C1 segment of cervical spinal cord (tissue), 14 donors: ENCODE measurements around the gene PYGM.
A peak's percentile ranks its signal among the peaks of the same experiment; 100 is the strongest.

Source experiments
- DNase-seq, 14 donors: peaks; one replicate each; lab custom pipeline; 2025; lab: John Stamatoyannopoulos, UW

The PYGM gene

DNA sequence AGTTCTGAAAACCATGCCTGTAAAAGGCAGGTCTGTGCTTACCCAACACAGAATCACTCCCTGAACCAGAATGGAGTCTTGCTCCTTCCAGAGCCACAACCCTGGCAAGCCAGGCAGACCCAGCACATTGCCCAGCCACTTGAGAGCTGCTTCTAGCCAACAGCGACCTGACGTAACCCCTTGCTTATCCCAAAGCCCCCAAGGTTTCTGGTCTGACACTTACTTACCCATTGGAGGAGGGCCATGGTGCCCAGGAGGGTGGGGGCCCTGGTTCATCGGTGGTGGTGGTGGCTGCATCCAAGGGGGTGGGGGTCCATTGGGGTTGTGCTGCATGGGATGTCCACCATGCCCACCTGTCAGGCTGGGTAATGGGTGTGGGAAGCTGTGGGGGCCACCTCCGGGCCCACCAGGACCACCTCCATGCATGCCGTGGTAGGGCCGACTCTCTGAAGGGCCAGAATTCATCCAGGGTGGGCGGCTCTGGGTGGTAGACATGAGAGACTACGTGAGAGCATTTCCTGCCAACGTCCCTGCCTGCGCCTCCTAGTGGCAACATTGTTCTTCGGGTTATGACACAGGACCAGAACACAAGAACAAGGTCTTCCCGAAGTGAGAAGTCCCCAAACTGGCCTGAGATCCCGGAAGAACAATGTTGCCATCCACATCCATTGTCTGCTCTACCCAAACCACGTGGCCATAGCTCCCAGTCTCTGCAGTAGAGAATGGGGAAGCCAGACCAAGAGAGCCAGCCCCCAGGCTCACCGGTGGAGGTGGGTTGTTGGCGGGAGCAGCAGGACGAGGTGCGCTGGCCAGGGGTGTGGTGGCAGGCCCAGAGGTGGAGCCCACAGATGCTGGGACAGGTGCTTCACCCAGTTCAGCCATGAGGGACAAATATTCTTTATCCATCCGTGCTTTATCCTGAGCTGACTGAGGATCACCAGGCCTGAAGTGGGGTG lies 7.8 kb upstream of the PYGM start:
- DNase-seq: peak in 3 of 14 donors; percentile 6 to 47 (median 14)

DNA sequence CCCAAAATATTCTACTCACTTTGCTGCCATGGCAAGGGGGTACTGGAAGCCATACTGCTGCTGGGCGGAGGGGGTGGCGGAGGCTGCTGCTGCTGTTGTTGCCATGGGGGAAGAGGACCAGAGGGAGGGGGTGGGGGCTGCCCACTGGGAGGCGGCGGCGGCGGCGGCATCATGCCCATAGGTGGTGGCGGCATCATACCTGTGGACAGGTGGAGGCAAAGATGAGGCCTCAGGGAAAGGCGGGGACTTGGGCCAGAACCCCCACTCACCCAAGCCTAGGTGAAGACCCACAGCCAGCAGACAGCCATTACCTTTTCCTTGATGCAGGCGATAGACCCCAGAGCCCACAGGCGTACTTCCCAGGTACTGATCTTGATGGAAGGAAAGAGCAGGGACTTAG lies 7.1 kb upstream of the PYGM start:
- no peak for DNase-seq

DNA sequence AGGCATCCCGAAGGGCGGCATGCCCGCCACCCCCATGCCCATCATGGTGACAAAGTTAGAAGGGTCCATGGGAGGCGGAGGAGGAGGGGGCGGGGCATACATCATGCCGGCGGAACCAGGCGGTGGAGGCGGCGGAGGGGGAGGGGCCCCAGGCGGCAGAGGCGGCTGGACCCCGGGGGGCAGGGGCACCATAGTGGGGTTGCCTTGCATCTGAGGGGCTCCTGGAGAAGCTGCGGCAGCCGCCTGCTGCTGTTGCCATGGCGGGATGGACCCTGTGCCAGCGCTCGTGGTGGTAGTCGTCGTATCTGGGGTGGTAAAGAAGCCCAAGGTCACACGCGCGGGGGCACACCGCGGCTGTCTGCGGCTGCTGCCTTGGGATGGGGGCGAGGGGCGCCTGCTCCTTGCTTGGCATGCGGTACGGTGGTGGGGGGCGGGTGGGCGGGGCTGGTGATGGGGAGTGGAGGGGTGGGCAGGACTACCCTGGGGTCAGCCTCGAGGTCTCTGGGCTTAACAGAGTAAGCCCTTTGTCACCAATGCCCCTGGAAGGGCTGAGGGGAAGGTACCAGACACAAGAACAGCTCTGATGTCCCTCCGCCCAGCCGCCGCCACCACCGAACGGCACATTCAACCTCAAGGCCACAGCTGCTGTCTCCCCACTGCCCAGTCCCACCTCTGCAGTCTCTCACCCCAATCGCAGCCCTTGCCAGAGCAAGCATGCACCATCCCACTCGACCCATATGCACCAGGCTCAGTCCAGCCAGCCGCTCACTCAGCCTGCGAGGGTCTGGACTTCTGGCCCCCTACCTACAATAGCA lies 6.3 kb upstream of the PYGM start:
- no peak for DNase-seq

DNA sequence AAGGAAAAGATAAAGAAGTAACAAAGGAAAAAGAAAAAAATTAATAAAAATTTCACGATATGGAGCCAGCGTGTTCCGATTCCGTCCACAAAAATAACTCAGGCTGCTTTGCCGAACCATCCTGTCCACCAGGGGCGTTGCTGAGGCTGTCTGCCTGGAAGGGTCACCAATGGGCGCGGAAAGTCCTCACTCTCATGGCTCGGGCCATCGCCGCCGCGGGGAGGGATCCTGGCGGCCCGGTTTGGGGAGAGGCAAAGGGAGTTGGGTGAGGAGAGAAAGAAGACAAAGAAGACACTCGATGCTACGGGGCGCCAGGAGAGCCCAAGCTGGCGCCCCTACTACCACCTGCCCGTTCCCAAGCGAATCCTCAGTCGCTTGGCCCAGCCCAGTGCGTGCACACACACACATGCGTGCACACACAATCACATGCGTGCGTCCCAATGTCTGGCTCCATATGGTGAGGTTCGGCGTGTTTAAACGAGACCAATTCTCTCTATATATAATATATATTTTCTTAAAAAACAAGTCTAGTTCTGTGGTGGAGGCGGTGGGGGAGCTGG lies 5.6 kb upstream of the PYGM start:
- peak in 1 of 14 donors; percentile 27 for DNase-seq

DNA sequence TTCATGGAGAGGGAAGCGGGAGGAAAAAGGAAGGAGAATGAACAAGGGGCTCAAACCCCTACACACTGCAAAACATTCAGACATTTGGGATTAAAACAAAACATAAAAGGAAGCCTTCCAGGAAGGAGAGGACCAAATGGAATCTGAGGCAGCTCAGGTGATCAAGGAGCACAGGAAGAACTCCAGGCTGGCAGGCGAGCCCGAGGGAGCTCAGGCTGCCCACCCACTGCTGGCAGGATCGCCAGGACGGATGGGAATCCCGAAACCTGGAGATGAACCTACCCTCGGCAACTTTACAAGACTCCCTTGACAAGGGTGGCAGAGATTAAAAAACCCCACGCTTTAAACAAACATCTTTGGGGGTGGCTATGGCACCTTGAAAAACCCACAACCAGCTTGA lies 5.0 kb upstream of the PYGM start:
- no peak for DNase-seq

DNA sequence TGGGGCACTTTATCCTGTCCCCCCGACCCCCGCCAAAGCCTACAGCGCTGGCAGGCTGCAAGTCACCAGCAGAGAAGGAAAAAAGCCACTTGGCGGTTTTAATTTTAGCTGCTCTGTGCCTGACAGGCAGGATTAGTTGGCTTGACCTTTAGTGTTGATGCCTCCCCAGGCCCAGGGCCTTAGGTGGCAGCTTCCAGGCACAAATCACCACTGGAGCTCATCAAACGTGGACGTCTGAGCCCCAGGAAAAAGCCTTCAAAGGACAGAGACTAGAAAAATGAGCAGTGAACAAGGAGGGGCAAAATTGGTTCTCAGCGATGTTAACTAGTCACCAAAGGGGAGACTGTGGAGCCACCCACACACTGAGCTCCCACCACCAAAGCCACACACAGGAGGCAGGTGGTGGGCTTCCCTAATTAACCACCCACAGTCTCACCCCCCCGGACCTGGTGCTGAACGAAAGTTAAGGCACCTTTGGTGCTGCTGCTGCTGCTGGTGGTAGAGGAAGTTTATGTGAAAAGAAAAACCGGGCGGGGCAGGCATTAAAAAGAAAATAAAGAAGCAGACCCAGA lies 4.4 kb upstream of the PYGM start:
- no peak for DNase-seq

DNA sequence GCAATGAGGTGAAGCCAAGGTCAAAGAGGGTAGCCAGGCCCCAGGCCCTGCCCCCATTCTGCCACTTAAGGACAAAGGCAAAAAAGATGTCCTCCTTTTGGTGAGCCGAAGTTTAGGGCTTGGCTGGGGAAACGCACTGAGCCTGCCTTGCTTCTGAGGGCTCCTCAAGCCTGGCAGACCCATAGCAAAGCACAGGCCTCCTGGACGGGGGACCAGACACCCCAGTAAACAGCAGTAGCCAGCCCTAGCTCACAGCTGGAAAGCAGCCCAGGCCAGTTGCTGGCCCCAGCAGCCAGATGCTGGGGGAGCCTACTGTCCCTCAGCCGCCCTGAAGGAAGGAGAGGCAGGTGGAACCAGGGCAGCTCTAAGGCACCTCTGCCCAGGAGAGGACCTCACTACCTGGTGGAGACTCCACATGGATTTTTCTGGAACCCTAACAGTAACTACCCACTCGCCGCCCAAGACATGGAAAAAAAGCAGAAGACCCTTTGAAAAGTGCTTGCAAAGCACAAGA lies 3.8 kb upstream of the PYGM start:
- peak in 6 of 14 donors; percentile 29 to 54 (median 40) for DNase-seq

DNA sequence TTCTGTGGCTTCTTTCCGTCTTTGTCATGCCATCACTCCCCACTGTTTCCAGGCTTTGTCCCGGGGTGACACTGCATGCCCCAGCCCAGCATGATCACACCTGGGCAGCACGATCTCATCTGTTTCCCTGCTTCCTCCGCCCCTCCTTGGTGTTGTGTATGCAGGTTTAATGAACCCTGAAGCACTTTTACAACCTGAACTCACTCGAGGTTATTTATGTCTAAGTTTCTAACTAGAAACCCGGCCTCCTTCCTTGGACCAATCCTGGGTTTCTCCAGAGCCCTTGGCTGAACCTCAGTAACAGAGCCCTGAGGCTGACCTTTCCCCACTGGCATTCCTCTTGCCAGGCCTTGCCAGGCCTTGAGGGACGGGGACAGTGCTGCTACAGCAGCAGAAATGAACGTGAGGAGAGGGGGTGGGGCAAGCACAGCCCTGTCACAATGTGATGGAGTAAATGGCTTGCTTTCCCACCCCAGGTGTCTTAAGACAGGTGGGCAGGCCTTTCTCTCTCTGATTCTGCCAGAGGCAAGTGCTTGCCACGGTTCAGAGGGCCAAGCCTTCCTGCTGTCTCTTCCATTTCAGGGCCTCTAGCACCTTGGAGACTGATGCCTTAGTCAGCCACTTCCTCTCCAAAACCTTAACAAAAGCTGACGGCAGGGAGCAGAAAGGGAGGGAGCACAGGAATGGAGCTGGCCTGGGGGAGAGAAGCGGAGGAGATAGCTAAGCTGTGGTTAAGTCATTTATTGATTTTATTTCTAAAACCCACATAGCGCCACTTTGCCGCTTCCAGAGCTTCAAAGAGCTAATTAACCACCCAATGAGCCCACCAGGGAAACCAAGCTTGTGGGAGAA lies 3.1 kb upstream of the PYGM start:
- peak in 4 of 14 donors; percentile 24 to 43 (median 29) for DNase-seq

DNA sequence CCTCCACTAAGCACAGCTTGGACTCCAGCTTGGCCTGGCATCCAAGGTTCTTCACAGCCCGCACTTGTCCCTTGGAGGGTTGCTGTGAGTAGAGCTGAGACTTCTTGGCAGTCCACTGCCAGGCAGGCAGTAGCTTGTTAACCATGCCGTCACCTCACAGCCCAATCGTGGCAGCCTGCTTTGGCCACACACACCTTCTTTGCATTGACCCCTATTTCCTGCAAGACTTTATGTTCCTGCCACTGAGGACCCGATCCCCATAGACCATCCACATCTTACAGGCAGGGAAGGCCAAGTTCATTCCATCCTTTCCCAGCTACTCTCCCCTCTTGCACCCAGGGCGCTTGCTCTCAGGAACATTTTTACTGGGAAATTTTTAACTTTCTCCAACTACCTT lies 2.5 kb upstream of the PYGM start:
- peak in 8 of 14 donors; percentile 9 to 42 (median 28) for DNase-seq

DNA sequence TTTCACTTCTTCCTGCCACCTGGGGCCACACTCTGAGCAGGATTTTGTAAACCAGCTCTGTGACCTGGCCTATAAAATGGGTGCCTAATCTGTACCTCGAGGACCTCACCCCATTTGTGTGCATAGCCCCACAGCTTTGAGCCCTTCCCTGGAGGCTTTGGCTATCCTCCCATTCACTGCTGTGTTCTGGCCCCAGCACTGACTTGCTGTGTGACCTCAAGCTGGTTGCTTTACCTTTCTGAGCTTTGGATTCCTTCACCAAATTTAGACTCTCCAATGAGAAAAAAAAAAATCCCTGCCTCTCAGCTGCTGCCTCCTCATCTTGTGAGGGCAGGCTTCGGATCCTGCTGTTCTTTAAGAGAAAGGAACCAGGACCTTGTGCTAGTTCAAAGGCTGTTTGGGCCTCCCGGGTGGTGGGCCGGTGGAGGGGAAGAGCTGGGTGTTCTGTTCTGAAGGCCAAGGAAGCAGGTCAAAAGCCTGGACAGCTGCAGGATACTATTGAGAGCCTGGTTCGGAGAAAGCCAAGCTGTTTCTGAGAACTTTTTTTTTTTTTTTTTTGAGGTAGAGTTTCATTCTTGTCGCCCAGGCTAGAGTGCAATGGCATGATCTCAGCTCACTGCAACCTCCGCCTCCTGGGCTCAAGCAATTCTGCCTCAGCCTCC lies 1.1 kb upstream of the PYGM start:
- no peak for DNase-seq

DNA sequence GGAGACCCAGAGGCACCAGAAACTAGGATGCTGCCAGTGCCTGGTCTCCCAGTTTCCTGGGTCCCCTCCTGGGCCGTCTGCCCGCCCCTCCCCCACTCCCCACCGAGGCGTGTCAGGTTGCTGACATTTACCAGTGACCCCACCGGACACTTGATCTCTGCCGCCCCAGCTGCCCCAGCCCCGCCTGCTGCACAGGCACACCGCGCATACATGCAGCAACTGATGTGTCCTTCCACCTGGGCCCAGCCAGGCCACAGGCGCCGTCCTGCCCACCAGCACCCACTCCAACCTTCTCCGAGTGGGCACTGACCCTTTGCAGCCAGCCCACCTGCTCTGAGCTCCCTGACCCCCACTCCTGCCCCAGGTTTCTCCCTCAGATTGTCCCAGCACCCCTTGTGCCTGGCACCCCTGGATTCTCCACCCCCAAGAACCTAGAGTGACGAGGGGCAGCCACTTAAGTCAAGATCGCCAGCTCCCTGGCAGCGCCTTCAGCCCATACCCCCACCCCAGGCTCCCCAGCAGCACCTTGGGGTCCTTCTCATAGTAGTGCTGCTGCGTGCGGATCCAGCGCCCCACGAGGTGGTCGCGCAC lies 548 bp downstream of the PYGM start:
- DNase-seq: no peak

DNA sequence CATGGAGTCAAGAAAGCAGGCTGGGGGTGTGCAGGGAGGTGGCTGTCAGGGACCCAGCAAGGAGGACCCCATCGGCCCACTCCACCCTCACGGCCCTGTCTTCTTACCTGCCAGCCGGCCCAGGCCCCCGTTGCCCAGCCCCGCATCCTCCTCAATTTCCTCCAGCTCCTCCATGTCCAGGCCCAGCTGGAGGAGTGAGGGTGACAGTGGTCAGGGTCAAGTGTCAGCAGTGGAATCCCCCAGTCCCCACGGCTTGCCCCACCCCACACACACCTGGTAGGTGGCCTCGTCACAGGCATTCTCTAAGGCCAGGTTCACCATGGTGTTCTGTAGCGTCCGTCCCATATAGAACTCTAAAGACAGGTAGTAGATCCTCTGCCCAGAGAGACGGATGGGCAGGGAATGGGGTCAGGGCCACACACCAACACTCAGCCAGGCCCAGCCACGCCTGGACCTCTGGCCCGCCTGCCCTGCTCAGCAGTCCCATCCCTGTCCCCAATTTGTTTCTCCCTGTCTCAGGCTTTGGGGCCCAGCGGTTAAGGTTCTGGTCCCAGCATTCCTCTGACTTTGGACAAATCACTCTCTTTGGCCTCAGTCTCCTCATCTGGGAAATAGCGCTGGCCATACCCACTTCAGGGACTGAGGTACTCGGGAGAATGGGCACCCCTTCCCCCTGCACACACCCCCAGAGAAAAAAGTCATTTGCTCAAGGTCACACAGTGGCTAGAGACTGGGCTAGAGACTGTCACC lies 1.3 kb downstream of the PYGM start:
- DNase-seq: no peak

DNA sequence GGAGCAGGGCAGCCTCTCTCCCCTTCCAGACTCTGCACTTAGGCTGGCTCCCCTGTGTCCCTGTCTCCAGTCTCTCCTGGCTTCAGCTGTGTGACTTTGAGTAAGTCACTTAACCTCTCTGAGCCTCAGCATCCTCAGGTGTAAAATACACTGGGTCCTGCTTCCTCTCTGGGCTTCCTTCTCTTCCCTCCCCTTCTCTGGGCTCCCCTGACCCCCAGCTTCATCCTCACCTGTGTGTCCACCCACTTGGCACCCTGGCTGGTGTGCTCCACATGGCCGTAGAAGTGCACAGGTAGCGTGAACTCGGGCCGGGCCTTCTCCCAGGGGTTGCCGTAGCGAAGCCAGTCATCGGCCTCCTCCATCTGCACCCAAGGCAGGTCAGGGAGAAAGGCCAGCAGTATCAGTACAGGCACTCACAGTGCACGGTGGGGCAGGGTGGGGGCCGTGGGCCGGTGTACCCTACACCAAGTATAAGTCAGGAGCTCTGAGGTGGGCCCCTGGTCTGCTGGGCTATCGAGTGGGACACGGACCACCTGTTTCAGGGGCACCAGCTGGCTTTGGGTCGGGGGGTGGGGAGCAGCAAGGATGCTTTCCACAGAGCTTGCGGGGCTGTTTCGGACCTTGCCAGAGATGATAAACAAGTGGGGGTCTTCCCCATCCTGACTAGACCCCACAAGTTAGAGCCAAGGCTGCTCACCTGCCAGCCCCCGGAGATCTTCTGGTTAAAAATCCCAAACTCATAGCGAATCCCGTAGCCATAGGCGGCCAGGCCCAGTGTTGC lies 2.0 kb downstream of the PYGM start:
- no peak for DNase-seq

DNA sequence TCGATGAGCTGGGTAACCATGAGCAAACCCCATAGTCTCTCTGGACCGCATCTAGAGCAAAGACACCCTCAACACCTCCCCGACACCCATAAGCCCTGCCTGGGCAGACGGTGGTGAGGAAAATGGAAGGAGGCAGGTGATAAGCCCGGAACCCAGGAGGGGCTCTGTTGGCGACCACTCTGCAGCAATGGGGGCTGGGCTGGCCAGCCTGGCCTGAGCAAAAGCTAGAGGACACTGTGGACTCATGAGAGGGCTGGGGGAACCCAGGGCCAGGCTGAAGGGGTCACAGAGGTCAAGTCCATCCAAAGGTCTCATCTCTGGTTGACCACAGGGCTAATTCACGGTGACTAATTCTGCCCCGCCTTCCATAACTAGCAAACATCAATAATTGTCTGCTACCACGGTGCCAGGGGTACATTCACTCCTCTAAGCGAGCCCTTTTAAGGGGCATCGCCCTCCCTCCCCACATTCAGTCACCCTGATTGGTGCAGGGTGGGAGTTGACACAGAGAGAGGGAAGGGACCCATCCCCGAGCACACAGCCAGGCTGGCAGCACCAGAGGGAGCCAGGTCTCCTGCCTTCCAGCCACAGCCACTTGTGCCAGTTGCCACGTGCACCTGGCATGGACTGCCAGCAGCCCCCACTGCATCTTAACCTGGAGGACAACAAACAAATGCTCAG lies 4.0 kb downstream of the PYGM start:
- no peak for DNase-seq

DNA sequence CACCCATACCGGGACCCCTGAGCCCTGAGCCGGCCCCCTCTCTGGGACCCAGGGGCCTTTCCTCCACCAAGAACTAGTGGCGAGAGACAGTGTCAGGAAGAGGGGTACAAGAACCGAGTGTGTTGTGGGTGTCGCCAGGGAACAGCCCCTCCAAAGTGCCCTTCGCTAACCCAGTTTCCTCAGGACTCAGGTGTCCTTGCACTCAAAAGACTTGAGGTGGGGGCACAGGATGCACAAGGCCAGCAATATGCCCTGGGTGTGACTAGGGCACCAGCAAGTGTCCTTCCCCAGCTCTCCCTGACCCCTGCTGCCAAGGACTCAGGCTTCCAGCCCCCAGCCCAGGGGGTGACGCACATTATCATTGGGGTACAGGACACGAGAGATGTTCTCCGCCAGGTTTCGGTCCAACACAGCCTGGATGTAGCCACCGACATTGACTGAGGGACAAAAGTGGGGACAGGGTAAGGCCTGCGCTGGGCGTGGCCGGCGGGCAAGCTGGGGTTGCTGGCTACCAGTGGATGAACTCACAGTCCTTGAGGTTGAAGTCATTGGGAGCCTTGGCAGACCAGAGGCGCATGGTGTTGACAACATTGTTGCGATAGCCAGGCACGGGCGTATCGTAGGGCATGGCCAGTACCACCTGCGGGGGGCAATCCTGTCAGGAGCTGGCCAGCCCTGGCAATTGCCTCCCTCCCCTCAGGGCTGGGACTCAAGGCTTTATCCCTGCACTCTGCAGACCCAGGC lies 4.7 kb downstream of the PYGM start:
- no peak for DNase-seq

DNA sequence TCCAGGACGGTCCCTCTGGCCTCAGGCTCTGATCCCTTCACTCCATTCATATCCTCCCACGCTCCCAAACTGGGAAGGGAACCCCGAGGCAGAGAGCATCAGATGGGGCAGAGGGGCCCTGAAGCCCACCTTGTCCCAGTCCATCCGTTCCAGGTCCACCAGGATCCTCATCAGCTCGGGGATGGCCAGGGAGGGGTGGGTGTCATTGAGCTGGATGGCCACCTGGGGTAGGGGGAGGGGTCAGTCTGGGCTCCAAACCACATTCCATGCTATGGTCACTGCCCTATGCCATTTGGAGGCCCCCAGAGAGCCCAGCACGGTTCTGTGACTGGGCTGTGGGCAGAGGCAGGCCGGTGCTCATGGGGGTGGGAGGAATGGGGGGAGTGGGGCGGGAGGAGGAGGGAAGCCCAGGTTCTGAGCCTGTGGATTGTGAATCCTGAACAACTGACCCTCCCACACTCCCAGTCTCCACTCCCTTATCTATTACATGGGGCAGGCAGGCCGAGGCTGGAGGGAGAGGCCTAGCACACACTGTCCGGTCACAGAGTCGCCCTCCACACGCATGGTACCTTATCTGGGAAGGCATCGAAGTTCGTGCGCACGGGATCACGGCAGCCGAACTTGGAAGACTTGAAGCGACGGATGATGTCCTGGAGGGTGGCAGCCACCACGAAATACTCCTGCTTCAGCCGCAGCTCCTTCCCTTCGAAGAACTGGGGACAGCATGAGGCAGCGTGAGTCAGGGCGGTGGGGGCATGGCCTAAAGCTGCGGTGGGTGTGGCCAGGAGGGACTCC lies 5.5 kb downstream of the PYGM start:
- no peak for DNase-seq
